ENCODE measurements around the gene SNRK.

- TF ChIP-seq CTCF (IDR thresholded peaks at IDR 0.05), result no peak
- no peak for TF ChIP-seq EP300 (IDR thresholded peaks at IDR 0.05)
- TF ChIP-seq POLR2AphosphoS5 (IDR thresholded peaks at IDR 0.05), result no peak
- no peak for TF ChIP-seq POLR2A (IDR thresholded peaks at IDR 0.05)
These were observed 62.7 kb downstream of the SNRK start for GRCh38 chr3:43348852-43349574.
